DOHH2 (cell line): Measurements from ENCODE around the gene SLC13A2.

Source experiments
- H3F3A ChIP-seq: fragments of 200-600 bp; sonication (generic), shearing (Covaris generic); 2 replicates; pipeline ENCODE4 v1.6.0; 2016; ENCODE audit warnings: antibody characterized with exemption, mild to moderate bottlenecking; ENCODE audit not compliant: control insufficient read depth, insufficient read depth
- H3K27ac ChIP-seq: fragments of 200-600 bp; sonication (generic); 2 replicates; pipeline ENCODE4 v1.5.1; 2014; ENCODE audit warnings: low read depth, mild to moderate bottlenecking, low read length, moderate library complexity
- H3K27me3 ChIP-seq: fragments of 200-600 bp; sonication (generic); 2 replicates; pipeline ENCODE4 v1.6.1; 2014; ENCODE audit warnings: mild to moderate bottlenecking, low read length, mixed read lengths; ENCODE audit not compliant: control insufficient read depth
- H3K36me3 ChIP-seq: fragments of 200-600 bp; sonication (generic); 2 replicates; pipeline ENCODE4 v1.6.1; 2014; ENCODE audit warnings: mild to moderate bottlenecking, low read length, moderate library complexity, mixed read lengths; ENCODE audit not compliant: control insufficient read depth
- H3K4me1 ChIP-seq: fragments of 200-600 bp; sonication (generic); 2 replicates; pipeline ENCODE4 v1.6.1; 2014; ENCODE audit warnings: mild to moderate bottlenecking, low read length, mixed read lengths; ENCODE audit not compliant: control insufficient read depth
- H3K4me2 ChIP-seq: fragments of 200-600 bp; sonication (generic); 2 replicates; pipeline ENCODE4 v1.6.0; 2014; ENCODE audit warnings: mild to moderate bottlenecking, low read length, moderate library complexity
- H3K4me3 ChIP-seq: fragments of 200-600 bp; sonication (generic); 2 replicates; pipeline ENCODE4 v1.5.1; 2014; ENCODE audit warnings: mild to moderate bottlenecking, low read length, mixed read lengths
- H3K79me2 ChIP-seq: fragments of 200-600 bp; sonication (generic); 2 replicates; pipeline ENCODE4 v1.6.1; 2014; ENCODE audit warnings: mild to moderate bottlenecking, low read length, mixed read lengths; ENCODE audit not compliant: control insufficient read depth
- H3K9me2 ChIP-seq: fragments of 200-600 bp; sonication (generic); replicated peaks from 2 replicates; pipeline ENCODE4 v1.6.1; 2014; ENCODE audit warnings: mild to moderate bottlenecking, low read length, mixed read lengths; ENCODE audit not compliant: control insufficient read depth
- H3K9me3 ChIP-seq: fragments of 200-600 bp; sonication (generic); 2 replicates; pipeline ENCODE4 v1.6.1; 2014; ENCODE audit warnings: antibody characterized with exemption, low read length, mixed read lengths; ENCODE audit not compliant: control insufficient read depth, insufficient read depth
- H4K20me1 ChIP-seq: fragments of 200-600 bp; sonication (generic); 2 replicates; pipeline ENCODE4 v1.6.0; 2014; ENCODE audit warnings: low read depth, mild to moderate bottlenecking, antibody characterized with exemption, low read length, moderate library complexity; ENCODE audit not compliant: control insufficient read depth, insufficient read depth
- EZH2phosphoT487 ChIP-seq: fragments of 200-600 bp; sonication (generic); IDR thresholded peaks from 2 replicates; pipeline ENCODE4 v1.6.1; 2017; ENCODE audit warnings: borderline replicate concordance, mild to moderate bottlenecking, antibody characterized with exemption, low read length, moderate library complexity, mixed read lengths
- TF ChIP-seq, protein P1 (sequence below): fragments of 200-600 bp; sonication (generic); IDR thresholded peaks from one replicate; pipeline ENCODE4 v1.5.1; 2014; ENCODE audit warnings: antibody characterized with exemption, mild to moderate bottlenecking, low read depth, low read length; ENCODE audit not compliant: poor library complexity, severe bottlenecking

SLC13A2 gene

DNA sequence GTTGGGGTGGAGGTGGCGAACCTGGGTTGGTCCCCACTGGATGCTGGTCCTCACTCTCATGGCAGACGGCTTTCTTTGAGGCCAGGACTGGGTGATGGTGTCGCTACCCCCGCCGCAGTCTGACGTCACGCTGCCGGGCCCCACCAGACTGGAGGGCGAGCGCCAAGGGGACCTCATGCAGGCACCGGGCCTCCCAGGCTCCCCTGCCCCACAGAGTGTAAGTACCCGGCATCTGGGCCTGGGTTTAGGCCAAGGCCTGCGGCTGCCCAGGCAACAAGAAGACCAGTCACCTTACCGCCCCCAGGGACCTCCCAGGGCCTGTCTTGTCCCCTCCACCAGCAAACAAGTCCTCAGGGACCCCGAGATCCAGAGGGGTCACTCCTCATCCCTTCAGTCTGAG, 50.4 kb downstream of the SLC13A2 start:
- Histone ChIP-seq H3K4me1 (no peaks in the 10 kb centered on the region), H3K27me3 (no peaks in the 10 kb centered on the region; the same call in 1 of the 2 replicates), H3K4me3 (no peak overlapping the region), H3K4me2 (no peak overlapping the region), H4K20me1 (no peaks in the 10 kb centered on the region), H3K36me3 (no peaks in the 10 kb centered on the region), H3K79me2 (no peaks in the 10 kb centered on the region), H3F3A (no peaks in the 10 kb centered on the region), H3K27ac (no peak overlapping the region), H3K9me2 (no peaks in the 10 kb centered on the region), H3K9me3 (no peaks in the 10 kb centered on the region)
- TF ChIP-seq EZH2phosphoT487, result no peak
- TF ChIP-seq, protein P1, sequence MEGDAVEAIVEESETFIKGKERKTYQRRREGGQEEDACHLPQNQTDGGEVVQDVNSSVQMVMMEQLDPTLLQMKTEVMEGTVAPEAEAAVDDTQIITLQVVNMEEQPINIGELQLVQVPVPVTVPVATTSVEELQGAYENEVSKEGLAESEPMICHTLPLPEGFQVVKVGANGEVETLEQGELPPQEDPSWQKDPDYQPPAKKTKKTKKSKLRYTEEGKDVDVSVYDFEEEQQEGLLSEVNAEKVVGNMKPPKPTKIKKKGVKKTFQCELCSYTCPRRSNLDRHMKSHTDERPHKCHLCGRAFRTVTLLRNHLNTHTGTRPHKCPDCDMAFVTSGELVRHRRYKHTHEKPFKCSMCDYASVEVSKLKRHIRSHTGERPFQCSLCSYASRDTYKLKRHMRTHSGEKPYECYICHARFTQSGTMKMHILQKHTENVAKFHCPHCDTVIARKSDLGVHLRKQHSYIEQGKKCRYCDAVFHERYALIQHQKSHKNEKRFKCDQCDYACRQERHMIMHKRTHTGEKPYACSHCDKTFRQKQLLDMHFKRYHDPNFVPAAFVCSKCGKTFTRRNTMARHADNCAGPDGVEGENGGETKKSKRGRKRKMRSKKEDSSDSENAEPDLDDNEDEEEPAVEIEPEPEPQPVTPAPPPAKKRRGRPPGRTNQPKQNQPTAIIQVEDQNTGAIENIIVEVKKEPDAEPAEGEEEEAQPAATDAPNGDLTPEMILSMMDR, result no peak

DNA sequence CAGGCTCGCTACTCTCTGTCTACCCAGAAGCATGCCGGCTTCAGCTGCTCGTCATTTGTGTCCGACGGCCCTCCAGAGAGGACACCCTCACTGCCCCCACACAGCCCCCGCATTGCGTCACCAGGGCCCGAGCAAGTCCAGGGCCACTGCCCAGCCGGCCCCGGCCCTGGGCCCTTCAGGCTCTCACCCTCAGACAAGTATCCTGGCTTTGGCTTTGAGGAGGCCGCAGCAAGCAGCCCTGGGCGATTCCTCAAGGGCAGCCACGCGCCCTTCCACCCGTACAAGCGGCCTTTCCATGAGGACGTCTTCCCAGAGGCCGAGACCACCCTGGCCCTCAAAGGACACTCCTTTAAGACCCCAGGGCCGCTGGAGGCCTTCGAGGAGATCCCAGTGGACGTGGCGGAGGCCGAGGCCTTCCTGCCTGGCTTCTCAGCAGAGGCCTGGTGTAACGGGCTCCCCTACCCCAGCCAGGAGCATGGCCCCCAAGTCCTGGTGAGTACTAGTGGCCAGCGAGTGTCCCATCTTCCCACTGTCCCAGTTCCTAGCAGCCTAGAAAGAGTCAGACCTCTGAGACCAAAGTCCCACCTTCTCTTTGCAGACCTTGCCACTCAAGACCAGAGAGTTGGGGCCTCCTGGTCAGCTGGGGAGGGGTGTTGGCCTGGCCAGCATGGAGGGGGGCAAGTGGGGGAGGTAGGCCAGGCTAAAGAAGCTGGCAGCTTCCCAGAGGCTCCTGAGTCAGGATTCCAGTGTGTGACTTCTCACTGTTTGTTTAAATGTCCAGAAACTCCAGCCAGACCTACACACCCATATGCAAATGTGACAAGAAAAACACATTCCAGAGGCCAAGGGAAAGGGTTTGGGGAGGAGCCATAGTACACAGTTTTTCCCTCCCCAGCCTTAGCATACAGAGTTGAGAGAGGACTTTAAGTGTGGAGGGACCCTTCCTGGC, 51.3 kb downstream of the SLC13A2 start:
- no peaks in the 10 kb centered on the region for H3K9me3 ChIP-seq
- H3K27me3 ChIP-seq, result 0 out of 2 replicates have a peak, but pooled peaks cover 5% of the 10 kb centered on the region
- no peaks in the 10 kb centered on the region for H3K36me3 ChIP-seq
- no peaks in the 10 kb centered on the region for H3F3A ChIP-seq
- TF ChIP-seq, protein P1, result no peak
- no peak for TF ChIP-seq EZH2phosphoT487
- no peak overlapping the region for H3K4me2 ChIP-seq
- no peaks in the 10 kb centered on the region for H3K4me1 ChIP-seq
- no peaks in the 10 kb centered on the region for H3K9me2 ChIP-seq
- H3K27ac ChIP-seq, result no peak overlapping the region
- H3K4me3 ChIP-seq, result no peak overlapping the region
- H3K79me2 ChIP-seq, result no peaks in the 10 kb centered on the region
- no peaks in the 10 kb centered on the region for H4K20me1 ChIP-seq

DNA sequence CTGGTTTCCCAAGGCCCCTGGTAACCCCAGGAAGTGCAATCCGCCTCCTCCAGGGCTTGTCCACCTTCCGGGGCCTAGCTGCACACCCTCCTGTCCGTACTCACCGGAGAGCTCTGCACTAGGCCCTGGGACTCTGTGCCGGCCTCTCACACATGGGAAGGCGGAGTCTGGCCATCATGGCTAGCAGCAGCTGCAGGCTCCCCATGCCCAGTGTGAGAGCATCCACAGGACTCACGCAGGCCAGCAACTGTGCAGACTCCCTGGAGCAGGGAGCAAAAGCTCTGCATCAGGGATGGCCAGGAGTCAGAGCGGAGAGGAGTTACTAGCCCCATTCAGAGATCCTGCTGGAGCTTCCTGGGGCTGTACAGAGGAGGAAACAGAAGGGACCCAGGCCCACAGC, 52.9 kb downstream of the SLC13A2 start:
- H4K20me1 ChIP-seq, result no peaks in the 10 kb centered on the region
- peaks cover 5% of the 10 kb centered on the region; the same call in 1 of the 2 replicates for H3K27me3 ChIP-seq
- no peak overlapping the region for H3K4me2 ChIP-seq
- H3K9me3 ChIP-seq, result no peaks in the 10 kb centered on the region
- H3K27ac ChIP-seq, result no peak overlapping the region
- TF ChIP-seq EZH2phosphoT487, result no peak
- TF ChIP-seq, protein P1, result no peak
- no peaks in the 10 kb centered on the region for H3K9me2 ChIP-seq
- H3K4me1 ChIP-seq, result no peaks in the 10 kb centered on the region
- no peak overlapping the region for H3K4me3 ChIP-seq
- no peaks in the 10 kb centered on the region for H3K36me3 ChIP-seq
- H3K79me2 ChIP-seq, result no peaks in the 10 kb centered on the region
- no peaks in the 10 kb centered on the region for H3F3A ChIP-seq
